ENCODE measurements around the gene STEAP3.

The STEAP3 gene

GRCh38 chr2:119247844-119248271 is 24.2 kb downstream of the STEAP3 start:
- H3K9ac ChIP-seq (ENCODE audit: low read depth, low read length, poor library complexity, severe bottlenecking), result no peak overlapping the region
- H4K20me1 ChIP-seq (ENCODE audit: insufficient read depth, low read length, poor library complexity, severe bottlenecking), result no peaks in the 10 kb centered on the region
- H3K27me3 ChIP-seq (ENCODE audit: insufficient read depth, low read length, poor library complexity, severe bottlenecking), result no peaks in the 10 kb centered on the region
- no peaks in the 10 kb centered on the region for H3F3A ChIP-seq (ENCODE audit: low read depth)
- H3K9me2 ChIP-seq (replicated peaks; ENCODE audit: low read depth, low read length), result no peaks in the 10 kb centered on the region
- TF ChIP-seq EZH2phosphoT487 (IDR thresholded peaks at IDR 0.05; ENCODE audit: borderline replicate concordance) (no peak), CTCF (conservative IDR thresholded peaks at IDR 0.05; ENCODE audit: low read length) (no peak)
- no peaks in the 10 kb centered on the region for H3K4me1 ChIP-seq (ENCODE audit: insufficient read depth, low read length, poor library complexity, severe bottlenecking)
- H3K79me2 ChIP-seq (ENCODE audit: insufficient read depth, low read length), result no peaks in the 10 kb centered on the region
- H3K4me3 ChIP-seq (ENCODE audit: low read length, poor library complexity, severe bottlenecking), result no peak overlapping the region
- H3K4me2 ChIP-seq (ENCODE audit: low read depth, low read length, poor library complexity, severe bottlenecking), result no peak overlapping the region
- H3K9me3 ChIP-seq (ENCODE audit: insufficient read depth, low read depth, low read length), result no peaks in the 10 kb centered on the region
- H2AFZ ChIP-seq (ENCODE audit: low read length), result no peak overlapping the region
- H3K36me3 ChIP-seq (ENCODE audit: insufficient read depth, low read length), result no peaks in the 10 kb centered on the region

GRCh38 chr2:119248311-119248710 is 24.7 kb downstream of the STEAP3 start:
- Histone ChIP-seq H3K4me3 (ENCODE audit: low read length, poor library complexity, severe bottlenecking) (no peak overlapping the region), H3K9me3 (ENCODE audit: insufficient read depth, low read depth, low read length) (no peaks in the 10 kb centered on the region), H3K4me1 (ENCODE audit: insufficient read depth, low read length, poor library complexity, severe bottlenecking) (no peaks in the 10 kb centered on the region), H3K9me2 (replicated peaks; ENCODE audit: low read depth, low read length) (no peaks in the 10 kb centered on the region), H3K9ac (ENCODE audit: low read depth, low read length, poor library complexity, severe bottlenecking) (no peak overlapping the region), H4K20me1 (ENCODE audit: insufficient read depth, low read length, poor library complexity, severe bottlenecking) (no peaks in the 10 kb centered on the region), H3K27me3 (ENCODE audit: insufficient read depth, low read length, poor library complexity, severe bottlenecking) (no peaks in the 10 kb centered on the region), H3K36me3 (ENCODE audit: insufficient read depth, low read length) (no peaks in the 10 kb centered on the region), H3F3A (ENCODE audit: low read depth) (no peaks in the 10 kb centered on the region), H2AFZ (ENCODE audit: low read length) (no peak overlapping the region), H3K79me2 (ENCODE audit: insufficient read depth, low read length) (no peaks in the 10 kb centered on the region), H3K4me2 (ENCODE audit: low read depth, low read length, poor library complexity, severe bottlenecking) (no peak overlapping the region)
- TF ChIP-seq CTCF (conservative IDR thresholded peaks at IDR 0.05; ENCODE audit: low read length) (no peak), EZH2phosphoT487 (IDR thresholded peaks at IDR 0.05; ENCODE audit: borderline replicate concordance) (no peak)

- H3K79me2 ChIP-seq (ENCODE audit: insufficient read depth, low read length), result no peaks in the 10 kb centered on the region
- H3K9me3 ChIP-seq (ENCODE audit: insufficient read depth, low read depth, low read length), result no peaks in the 10 kb centered on the region
- H3K4me3 ChIP-seq (ENCODE audit: low read length, poor library complexity, severe bottlenecking), result no peak overlapping the region
- H4K20me1 ChIP-seq (ENCODE audit: insufficient read depth, low read length, poor library complexity, severe bottlenecking), result no peaks in the 10 kb centered on the region
- no peaks in the 10 kb centered on the region for H3K4me1 ChIP-seq (ENCODE audit: insufficient read depth, low read length, poor library complexity, severe bottlenecking)
- H3K9me2 ChIP-seq (replicated peaks; ENCODE audit: low read depth, low read length), result no peaks in the 10 kb centered on the region
- TF ChIP-seq EZH2phosphoT487 (IDR thresholded peaks at IDR 0.05; ENCODE audit: borderline replicate concordance) (no peak), CTCF (conservative IDR thresholded peaks at IDR 0.05; ENCODE audit: low read length) (no peak)
- H3K9ac ChIP-seq (ENCODE audit: low read depth, low read length, poor library complexity, severe bottlenecking), result no peak overlapping the region
- H3K4me2 ChIP-seq (ENCODE audit: low read depth, low read length, poor library complexity, severe bottlenecking), result no peak overlapping the region
- no peak overlapping the region for H2AFZ ChIP-seq (ENCODE audit: low read length)
- H3K27me3 ChIP-seq (ENCODE audit: insufficient read depth, low read length, poor library complexity, severe bottlenecking), result no peaks in the 10 kb centered on the region
- H3K36me3 ChIP-seq (ENCODE audit: insufficient read depth, low read length), result no peaks in the 10 kb centered on the region
- H3F3A ChIP-seq (ENCODE audit: low read depth), result no peaks in the 10 kb centered on the region
Measured at GRCh38 chr2:119248751-119249150, 25.1 kb downstream of the STEAP3 start.

Measured in Loucy (cell line).